K562 (cell line): Measurements from ENCODE around the gene DNM1.

Experiments
- TF ChIP-seq, protein P1 (sequence below): sonication (generic); formaldehyde crosslinking; IDR thresholded peaks from 2 replicates; pipeline ENCODE4 v1.8.1; 2023; ENCODE audit warnings: mild to moderate bottlenecking, missing genetic modification reagents
- TF ChIP-seq, protein P2 (sequence below), 2 experiments: fragments of 200-800 bp in 1 of 2; sonication (Bioruptor generic) in 1 of 2; sonication (generic) in 1 of 2; formaldehyde crosslinking in 1 of 2; IDR thresholded peaks in 1 of 2; conservative IDR thresholded peaks in 1 of 2; 2 replicates each; pipeline versions ENCODE4 v1.5.0 to v1.6.1; 2016 to 2020; ENCODE audit warnings: missing compliant biosample characterization in 1 of 2, missing genetic modification characterization in 1 of 2, missing genetic modification reagents in 1 of 2

DNA sequence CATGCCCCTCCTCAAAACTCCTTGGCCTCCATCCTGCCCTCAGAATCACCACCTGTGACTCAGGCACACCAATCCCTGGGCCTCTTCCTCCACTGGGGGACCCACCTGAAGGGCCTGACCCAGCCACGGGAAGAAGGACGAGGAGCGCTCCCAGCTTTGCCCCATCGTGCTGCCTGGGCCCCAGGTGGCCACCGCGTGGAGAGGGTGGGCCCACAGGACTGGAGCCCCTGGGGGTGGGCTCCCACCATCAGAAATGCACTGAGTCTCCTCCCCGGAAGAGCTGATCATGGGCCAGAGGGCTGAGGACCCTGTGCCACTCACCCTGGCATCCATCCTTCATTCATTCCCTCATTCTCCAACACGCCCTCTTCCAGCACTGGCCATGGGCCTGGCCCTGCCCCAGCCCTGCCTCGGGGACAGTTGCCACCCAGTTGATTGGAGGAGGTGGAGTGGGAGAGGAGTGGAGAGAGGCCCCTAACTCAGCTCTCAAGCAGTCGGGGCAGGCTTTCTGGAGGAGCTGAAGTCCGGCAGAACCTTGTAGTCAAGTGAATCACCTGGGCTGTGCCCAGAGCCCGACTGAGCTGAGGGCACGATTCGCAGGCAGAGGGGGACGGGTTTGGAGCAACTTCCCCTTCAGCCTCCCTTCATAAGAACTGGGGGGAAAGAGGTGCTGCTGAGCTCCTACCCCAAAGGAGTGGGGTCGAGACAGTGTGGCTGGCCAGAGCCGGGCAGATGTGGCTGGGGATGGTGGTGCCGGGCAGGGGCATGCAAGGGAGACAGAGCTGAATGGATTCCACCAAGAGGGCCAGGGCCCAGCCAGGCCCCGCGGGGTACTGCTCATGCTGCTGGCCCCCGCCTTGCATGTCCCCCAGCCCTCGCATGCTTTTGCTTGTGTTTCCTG, 29.6 kb downstream of the DNM1 start:
- TF ChIP-seq, protein P1, sequence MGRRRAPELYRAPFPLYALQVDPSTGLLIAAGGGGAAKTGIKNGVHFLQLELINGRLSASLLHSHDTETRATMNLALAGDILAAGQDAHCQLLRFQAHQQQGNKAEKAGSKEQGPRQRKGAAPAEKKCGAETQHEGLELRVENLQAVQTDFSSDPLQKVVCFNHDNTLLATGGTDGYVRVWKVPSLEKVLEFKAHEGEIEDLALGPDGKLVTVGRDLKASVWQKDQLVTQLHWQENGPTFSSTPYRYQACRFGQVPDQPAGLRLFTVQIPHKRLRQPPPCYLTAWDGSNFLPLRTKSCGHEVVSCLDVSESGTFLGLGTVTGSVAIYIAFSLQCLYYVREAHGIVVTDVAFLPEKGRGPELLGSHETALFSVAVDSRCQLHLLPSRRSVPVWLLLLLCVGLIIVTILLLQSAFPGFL (CRISPR knock-in tag) = no peak
- TF ChIP-seq, protein P2, sequence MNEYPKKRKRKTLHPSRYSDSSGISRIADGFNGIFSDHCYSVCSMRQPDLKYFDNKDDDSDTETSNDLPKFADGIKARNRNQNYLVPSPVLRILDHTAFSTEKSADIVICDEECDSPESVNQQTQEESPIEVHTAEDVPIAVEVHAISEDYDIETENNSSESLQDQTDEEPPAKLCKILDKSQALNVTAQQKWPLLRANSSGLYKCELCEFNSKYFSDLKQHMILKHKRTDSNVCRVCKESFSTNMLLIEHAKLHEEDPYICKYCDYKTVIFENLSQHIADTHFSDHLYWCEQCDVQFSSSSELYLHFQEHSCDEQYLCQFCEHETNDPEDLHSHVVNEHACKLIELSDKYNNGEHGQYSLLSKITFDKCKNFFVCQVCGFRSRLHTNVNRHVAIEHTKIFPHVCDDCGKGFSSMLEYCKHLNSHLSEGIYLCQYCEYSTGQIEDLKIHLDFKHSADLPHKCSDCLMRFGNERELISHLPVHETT (CRISPR knock-in tag; conservative IDR thresholded peaks at IDR 0.05 in 1 of 2, IDR thresholded peaks at IDR 0.05 in 1 of 2) = no peak
